IMR-90 (cell line): ENCODE results near the gene SNX27. TPM values are rescaled to one million over a fixed set of nuclear protein-coding genes. Genes with fewer than 3 reads are reported as not detected.

Source experiments
- ATAC-seq: fragments of 200-7000 bp; cut with Tn5 transposase; 2 replicates; pipeline ENCODE4 v1.9.1; 2020; ENCODE audit warnings: low read depth, mild to moderate bottlenecking, moderate library complexity
- BruUV-seq: library from RNA; stranded (reverse); fragments of 400-500 nt; replicated peaks from 2 replicates; lab custom pipeline; 2021; lab: Mats Ljungman, UMichigan
- CTCF ChIA-PET: fragments of 300-600 bp; formaldehyde crosslinking; extraction: SDS; loops from one replicate; lab custom pipeline; 2021; ENCODE audit warnings: antibody characterized with exemption; lab: Yijun Ruan, JAX
- POLR2A ChIA-PET: fragments of 300-600 bp; sonication (Branson Sonifier 250); formaldehyde crosslinking; loops from one replicate; lab custom pipeline; 2022; ENCODE audit warnings: antibody characterized with exemption; ENCODE audit not compliant: unreplicated experiment; lab: Charles Lee
- DNase-seq: peaks from one replicate; pipeline ENCODE4 v3.0.0; 2013
- H2AFZ ChIP-seq: replicated peaks from 2 replicates; pipeline ENCODE3; 2013; ENCODE audit warnings: low read length, mild to moderate bottlenecking; ENCODE audit not compliant: poor library complexity
- H2AK5ac ChIP-seq: 2 replicates; pipeline ENCODE4 v1.6.1; 2013; ENCODE audit warnings: low read depth, low read length, inconsistent platforms
- H2AK9ac ChIP-seq: replicated peaks from 2 replicates; pipeline ENCODE3; 2013; ENCODE audit warnings: mild to moderate bottlenecking, low read depth, low read length, moderate library complexity; ENCODE audit not compliant: poor library complexity
- H2BK120ac ChIP-seq: 2 replicates; pipeline ENCODE4 v1.6.1; 2013; ENCODE audit warnings: low read depth, low read length, inconsistent platforms
- H2BK15ac ChIP-seq: 3 replicates; pipeline ENCODE4 v1.6.1; 2013; ENCODE audit warnings: low read depth, low read length, inconsistent platforms
- H2BK20ac ChIP-seq: 2 replicates; pipeline ENCODE4 v1.6.1; 2013; ENCODE audit warnings: low read depth, mild to moderate bottlenecking, inconsistent platforms, low read length, moderate library complexity
- H2BK5ac ChIP-seq: 2 replicates; pipeline ENCODE4 v1.6.1; 2013; ENCODE audit warnings: mild to moderate bottlenecking, low read depth, low read length, inconsistent platforms; ENCODE audit not compliant: poor library complexity, severe bottlenecking
- H3K14ac ChIP-seq: replicated peaks from 2 replicates; pipeline ENCODE4 v1.6.1; 2013; ENCODE audit warnings: low read depth, low read length, inconsistent platforms
- H3K18ac ChIP-seq: 2 replicates; pipeline ENCODE4 v1.6.1; 2013; ENCODE audit warnings: low read depth, low read length, control low read depth
- H3K23ac ChIP-seq: 2 replicates; pipeline ENCODE4 v1.6.1; 2013; ENCODE audit warnings: low read depth, low read length, inconsistent platforms
- H3K27ac ChIP-seq: 2 replicates; pipeline ENCODE4 v1.5.1; 2013; ENCODE audit warnings: mild to moderate bottlenecking, control low read depth, low read length; ENCODE audit not compliant: insufficient read depth
- H3K27me3 ChIP-seq: 2 replicates; pipeline ENCODE4 v1.6.1; 2013; ENCODE audit warnings: low read length; ENCODE audit not compliant: control insufficient read depth, insufficient read depth
- H3K36me3 ChIP-seq: 2 replicates; pipeline ENCODE4 v1.6.1; 2013; ENCODE audit warnings: low read length, mixed read lengths; ENCODE audit not compliant: control insufficient read depth, insufficient read depth
- H3K4ac ChIP-seq: 2 replicates; pipeline ENCODE4 v1.6.1; 2013; ENCODE audit warnings: low read depth, low read length, inconsistent platforms
- H3K4me1 ChIP-seq: 2 replicates; pipeline ENCODE4 v1.6.1; 2013; ENCODE audit warnings: low read length, mixed read lengths; ENCODE audit not compliant: control insufficient read depth, insufficient read depth
- H3K4me2 ChIP-seq: 2 replicates; pipeline ENCODE4 v1.6.1; 2013; ENCODE audit warnings: low read depth, mild to moderate bottlenecking, control low read depth, low read length, moderate library complexity
- H3K4me3 ChIP-seq: 2 replicates; pipeline ENCODE4 v1.5.1; 2013; ENCODE audit warnings: low read depth, mild to moderate bottlenecking, control low read depth, low read length, moderate library complexity; ENCODE audit not compliant: insufficient read depth
- H3K56ac ChIP-seq: 2 replicates; pipeline ENCODE4 v1.6.1; 2013; ENCODE audit warnings: low read length, inconsistent platforms; ENCODE audit not compliant: insufficient read depth; ENCODE audit errors: extremely low read depth
- H3K79me1 ChIP-seq, 2 experiments: 2 replicates each; pipeline ENCODE4 v1.6.1; 2013; ENCODE audit warnings: low read length in 2 of 2, inconsistent platforms in 1 of 2, low read depth in 1 of 2
- H3K9ac ChIP-seq: 2 replicates; pipeline ENCODE4 v1.6.1; 2013; ENCODE audit warnings: low read depth, low read length, control low read depth
- H3K9me1 ChIP-seq: 2 replicates; pipeline ENCODE4 v1.6.1; 2013; ENCODE audit warnings: low read length, inconsistent platforms; ENCODE audit not compliant: insufficient read depth
- H3K9me3 ChIP-seq: 2 replicates; pipeline ENCODE4 v1.6.1; 2013; ENCODE audit warnings: low read length; ENCODE audit not compliant: control insufficient read depth, insufficient read depth
- H4K20me1 ChIP-seq: 2 replicates; pipeline ENCODE4 v1.6.1; 2013; ENCODE audit warnings: low read length, inconsistent platforms; ENCODE audit not compliant: insufficient read depth
- H4K5ac ChIP-seq: 2 replicates; pipeline ENCODE4 v1.6.1; 2013; ENCODE audit warnings: mild to moderate bottlenecking, low read depth, low read length, control low read depth
- H4K8ac ChIP-seq, 2 experiments: 2 replicates each; pipeline ENCODE4 v1.6.1; 2013; ENCODE audit warnings: low read depth in 2 of 2, low read length in 2 of 2, control low read depth in 1 of 2, inconsistent platforms in 1 of 2
- H4K91ac ChIP-seq: 2 replicates; pipeline ENCODE4 v1.6.1; 2013; ENCODE audit warnings: low read depth, low read length, inconsistent platforms; ENCODE audit not compliant: insufficient read depth
- BHLHE40 ChIP-seq: fragments of 150-350 bp; IDR thresholded peaks from 2 replicates; pipeline ENCODE4 v1.6.1; 2016; ENCODE audit warnings: mild to moderate bottlenecking, low read depth, low read length
- CEBPB ChIP-seq: IDR thresholded peaks from 2 replicates; pipeline ENCODE4 v1.6.1; 2012; ENCODE audit warnings: low read depth, low read length, improper control_type of control experiment
- CHD1 ChIP-seq: IDR thresholded peaks from 2 replicates; pipeline ENCODE4 v1.6.1; 2012; ENCODE audit warnings: low read depth, low read length, improper control_type of control experiment
- CTCF ChIP-seq: conservative IDR thresholded peaks from 2 replicates; pipeline ENCODE4 v1.5.1; 2012; ENCODE audit warnings: mild to moderate bottlenecking, low read depth, low read length, improper control_type of control experiment
- FOS ChIP-seq: fragments of 150-350 bp; IDR thresholded peaks from 2 replicates; pipeline ENCODE4 v1.6.1; 2016; ENCODE audit warnings: low read depth, low read length
- MAFK ChIP-seq: IDR thresholded peaks from 2 replicates; pipeline ENCODE4 v1.6.1; 2012; ENCODE audit warnings: low read depth, low read length, improper control_type of control experiment
- MAZ ChIP-seq: IDR thresholded peaks from 2 replicates; pipeline ENCODE4 v1.6.1; 2012; ENCODE audit warnings: low read depth, mild to moderate bottlenecking, low read length, improper control_type of control experiment, moderate library complexity, borderline replicate concordance
- MXI1 ChIP-seq: IDR thresholded peaks from 2 replicates; pipeline ENCODE4 v1.6.1; 2012; ENCODE audit warnings: low read depth, mild to moderate bottlenecking, low read length, moderate library complexity, borderline replicate concordance
- NFE2L2 ChIP-seq: fragments of 150-350 bp; IDR thresholded peaks from 2 replicates; pipeline ENCODE4 v1.6.1; 2016; ENCODE audit warnings: low read depth, mild to moderate bottlenecking, low read length
- POLR2A ChIP-seq: IDR thresholded peaks from 2 replicates; pipeline ENCODE4 v1.6.1; 2012; ENCODE audit warnings: mild to moderate bottlenecking, low read depth, low read length
- RAD21 ChIP-seq: IDR thresholded peaks from 2 replicates; pipeline ENCODE4 v1.6.1; 2012; ENCODE audit warnings: low read length, improper control_type of control experiment
- RCOR1 ChIP-seq: IDR thresholded peaks from 2 replicates; pipeline ENCODE4 v1.6.1; 2012; ENCODE audit warnings: mild to moderate bottlenecking, low read length, improper control_type of control experiment; ENCODE audit not compliant: insufficient replicate concordance
- RFX5 ChIP-seq: IDR thresholded peaks from 2 replicates; pipeline ENCODE4 v1.8.0; 2012; ENCODE audit warnings: low read depth, mild to moderate bottlenecking, low read length, moderate library complexity
- SMC3 ChIP-seq: fragments of 150-350 bp; IDR thresholded peaks from 2 replicates; pipeline ENCODE4 v1.6.1; 2016; ENCODE audit warnings: low read depth, mild to moderate bottlenecking, antibody characterized with exemption, low read length, moderate library complexity
- USF2 ChIP-seq: fragments of 150-350 bp; IDR thresholded peaks from 2 replicates; pipeline ENCODE4 v1.6.1; 2017; ENCODE audit warnings: mild to moderate bottlenecking, antibody characterized with exemption, low read length, low read depth
- WGBS, 2 experiments: methylation state at CpG; one replicate each; pipeline versions ENCODE4 v1.1.5 to v1.1.7; 2013; ENCODE audit warnings: missing lambda C conversion rate in 2 of 2; ENCODE audit not compliant: insufficient read length in 1 of 2; ENCODE audit errors: extremely low coverage in 2 of 2; 5-methylcytosine and 5-hydroxymethylcytosine counted together
- dilution Hi-C: fragments of 300-500 bp; cut with HindIII; formaldehyde crosslinking; loops from one replicate; pipeline ENCODE4 v1.14.3; 2018; ENCODE audit warnings: low sequenced_read_pairs; ENCODE audit not compliant: unreplicated experiment
- in situ Hi-C: fragments of 300-500 bp; cut with MboI; formaldehyde crosslinking; loops from 3 replicates; pipeline ENCODE4 v1.14.3; 2019; ENCODE audit warnings: low sequenced_read_pairs, inconsistent platforms, mixed read lengths
- intact Hi-C: fragments of 100-400 bp; cut with micrococcal nuclease; formaldehyde crosslinking; loops from 2 replicates; pipeline ENCODE4 v1.10.0; 2022
- polyA plus RNA-seq, 3 experiments: library from polyadenylated mRNA; depleted of rRNA; stranded (reverse); fragments of >200 nt; gene quantifications; 2 replicates each; pipeline ENCODE4 v1.2.3, GENCODE V29; 2012; ENCODE audit warnings: low replicate concordance in 1 of 3
- total RNA-seq: library from RNA; depleted of rRNA; stranded (reverse); fragments of >200 nt; gene quantifications from 2 replicates; pipeline ENCODE4 v1.2.3, GENCODE V29; 2012
- TF ChIP-seq, protein P1 (sequence below): fragments of 150-350 bp; IDR thresholded peaks from 2 replicates; pipeline ENCODE4 v1.6.1; 2016; ENCODE audit warnings: low read depth, mild to moderate bottlenecking, low read length, moderate library complexity, borderline replicate concordance

The SNX27 gene
- total and polyA plus RNA-seq, 2 of the 4 experiments (the other 2 are of a cell fraction) = 12.3 to 25.6 TPM

GRCh38 chr1:151720125-151720524 lies 108.3 kb downstream of the SNX27 start:
- Histone ChIP-seq H4K8ac (no peak overlapping the region), H2BK20ac (no peak overlapping the region), H2AK5ac (no peak overlapping the region), H3K4me2 (peak overlapping the region; percentile 48; the same call in 1 of the 2 replicates), H3K14ac (no peak overlapping the region), H2AFZ (no peak overlapping the region), H4K91ac (no peak overlapping the region), H3K9me3 (no peaks in the 10 kb centered on the region), H3K79me1 (no peaks in the 10 kb centered on the region), H4K5ac (no peak overlapping the region), H3K23ac (no peak overlapping the region), H3K9ac (no peak overlapping the region; the same call in 1 of the 2 replicates), H3K36me3 (no peaks in the 10 kb centered on the region), H3K27me3 (peaks cover 62% of the 10 kb centered on the region), H4K20me1 (no peaks in the 10 kb centered on the region), H2BK15ac (no peak overlapping the region), H3K56ac (no peak overlapping the region), H2BK5ac (no peak overlapping the region), H3K18ac (no peak overlapping the region), H3K4ac (no peak overlapping the region), H2BK120ac (no peak overlapping the region), H3K9me1 (no peaks in the 10 kb centered on the region), H3K4me1 (peaks cover 2% of the 10 kb centered on the region; the same call in 1 of the 2 replicates), H2AK9ac (no peak overlapping the region), H3K27ac (no peak overlapping the region), H3K4me3 (no peak overlapping the region)
- in situ Hi-C loops (no loop called here), intact Hi-C loops (no loop called here), dilution Hi-C loops (no loop called here)
- DNase-seq = no peak
- POLR2A ChIA-PET = no interaction called here
- CTCF ChIA-PET = interaction anchor here (0.5 to 1.4 kb wide), 2 partner anchors 15 to 22 kb away, joined by 3 to 8 read pairs; no protein-coding TSS in a partner anchor
- no TSS peak for BruUV-seq
- no CpG with 5 or more reads among the region's 1 CpG for WGBS, 2 experiments
- TF ChIP-seq MAZ = no peak
- TF ChIP-seq, protein P1, sequence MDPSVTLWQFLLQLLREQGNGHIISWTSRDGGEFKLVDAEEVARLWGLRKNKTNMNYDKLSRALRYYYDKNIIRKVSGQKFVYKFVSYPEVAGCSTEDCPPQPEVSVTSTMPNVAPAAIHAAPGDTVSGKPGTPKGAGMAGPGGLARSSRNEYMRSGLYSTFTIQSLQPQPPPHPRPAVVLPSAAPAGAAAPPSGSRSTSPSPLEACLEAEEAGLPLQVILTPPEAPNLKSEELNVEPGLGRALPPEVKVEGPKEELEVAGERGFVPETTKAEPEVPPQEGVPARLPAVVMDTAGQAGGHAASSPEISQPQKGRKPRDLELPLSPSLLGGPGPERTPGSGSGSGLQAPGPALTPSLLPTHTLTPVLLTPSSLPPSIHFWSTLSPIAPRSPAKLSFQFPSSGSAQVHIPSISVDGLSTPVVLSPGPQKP = no peak
- no peak for TF ChIP-seq BHLHE40
- TF ChIP-seq RFX5 = no peak
- no peak for TF ChIP-seq CEBPB
- no peak for TF ChIP-seq RCOR1
- TF ChIP-seq CHD1 = no peak
- no peak for TF ChIP-seq NFE2L2
- TF ChIP-seq POLR2A = no peak
- TF ChIP-seq SMC3 = no peak
- no peak for TF ChIP-seq FOS
- no peak for TF ChIP-seq MAFK
- no peak for TF ChIP-seq USF2
- TF ChIP-seq MXI1 = no peak
- TF ChIP-seq CTCF = no peak
- no peak for TF ChIP-seq RAD21
- ATAC-seq = no peak
